Mesenchymal stem cell (in vitro differentiated cells and primary cell): ENCODE measurements around the gene ZNF367.

Experiments used
- DNase-seq: peaks from one replicate; pipeline ENCODE4 v3.0.0-alpha.2; 2013
- H2AFZ ChIP-seq: one replicate; pipeline ENCODE4 v1.6.1; 2013; ENCODE audit warnings: low read depth, mild to moderate bottlenecking, control low read depth, inconsistent platforms, low read length, moderate library complexity
- H2AK5ac ChIP-seq: 2 replicates; pipeline ENCODE4 v1.6.1; 2013; ENCODE audit warnings: low read length, moderate library complexity, mild to moderate bottlenecking, inconsistent platforms; ENCODE audit not compliant: severe bottlenecking
- H2BK120ac ChIP-seq: one replicate; pipeline ENCODE4 v1.6.1; 2013; ENCODE audit warnings: low read depth, mild to moderate bottlenecking, inconsistent platforms, low read length, moderate library complexity
- H2BK12ac ChIP-seq, 2 experiments: one replicate each; pipeline ENCODE4 v1.6.1; 2013; ENCODE audit warnings: inconsistent platforms in 2 of 2, low read length in 2 of 2, mild to moderate bottlenecking in 2 of 2, moderate library complexity in 2 of 2, control low read depth in 1 of 2
- H2BK15ac ChIP-seq: one replicate; pipeline ENCODE4 v1.6.1; 2013; ENCODE audit warnings: mild to moderate bottlenecking, low read depth, inconsistent platforms; ENCODE audit not compliant: poor library complexity, severe bottlenecking
- H2BK5ac ChIP-seq: 2 replicates; pipeline ENCODE4 v1.6.1; 2013; ENCODE audit warnings: low read depth, mild to moderate bottlenecking, low read length, control low read depth, inconsistent platforms; ENCODE audit not compliant: poor library complexity, severe bottlenecking
- H3K14ac ChIP-seq, 2 experiments: one replicate each; pipeline ENCODE4 v1.6.1; 2013; ENCODE audit warnings: inconsistent platforms in 2 of 2, low read length in 2 of 2, control low read depth in 1 of 2, mild to moderate bottlenecking in 1 of 2, moderate library complexity in 1 of 2
- H3K18ac ChIP-seq, 2 experiments: one replicate each; pipeline ENCODE4 v1.6.1; 2013; ENCODE audit warnings: inconsistent platforms in 2 of 2, low read length in 2 of 2, control low read depth in 1 of 2, low read depth in 1 of 2, mild to moderate bottlenecking in 1 of 2
- H3K23ac ChIP-seq, 2 experiments: one replicate each; pipeline ENCODE4 v1.6.1; 2013; ENCODE audit warnings: inconsistent platforms in 2 of 2, low read length in 2 of 2, mild to moderate bottlenecking in 2 of 2, moderate library complexity in 2 of 2, control low read depth in 1 of 2
- H3K27ac ChIP-seq: 2 replicates; pipeline ENCODE4 v1.5.1; 2013; ENCODE audit warnings: mild to moderate bottlenecking, moderate library complexity, low read length, control low read depth, inconsistent platforms; ENCODE audit not compliant: poor library complexity, severe bottlenecking
- H3K27me3 ChIP-seq, 2 experiments: 2 replicates each; pipeline versions ENCODE4 v1.6.1 to v1.7.0; 2013; ENCODE audit warnings: low read length in 2 of 2, mild to moderate bottlenecking in 2 of 2, moderate library complexity in 2 of 2, control low read depth in 1 of 2, inconsistent platforms in 1 of 2; ENCODE audit not compliant: control insufficient read depth in 1 of 2, insufficient read depth in 1 of 2
- H3K36me3 ChIP-seq, 2 experiments: 2 replicates each; pipeline versions ENCODE4 v1.6.1 to v1.7.0; 2013; ENCODE audit warnings: low read length in 2 of 2, control low read depth in 1 of 2, inconsistent platforms in 1 of 2, low read depth in 1 of 2, mild to moderate bottlenecking in 1 of 2; ENCODE audit not compliant: insufficient read depth in 2 of 2, control insufficient read depth in 1 of 2
- H3K4ac ChIP-seq, 2 experiments: one replicate each; pipeline ENCODE4 v1.6.1; 2013; ENCODE audit warnings: inconsistent platforms in 2 of 2, low read length in 2 of 2, mild to moderate bottlenecking in 2 of 2, moderate library complexity in 2 of 2, control low read depth in 1 of 2, low read depth in 1 of 2
- H3K4me1 ChIP-seq: 2 replicates; pipeline ENCODE4 v1.6.1; 2013; ENCODE audit warnings: low read depth, low read length, control low read depth; ENCODE audit not compliant: control insufficient read depth, insufficient read depth
- H3K4me2 ChIP-seq: 2 replicates; pipeline ENCODE4 v1.6.1; 2013; ENCODE audit warnings: low read length, mild to moderate bottlenecking, inconsistent platforms; ENCODE audit not compliant: poor library complexity, severe bottlenecking
- H3K4me3 ChIP-seq, 2 experiments: 2 replicates each; pipeline versions ENCODE4 v1.5.1 to v1.7.0; 2013; ENCODE audit warnings: low read length in 2 of 2, mild to moderate bottlenecking in 2 of 2, control low read depth in 1 of 2, low read depth in 1 of 2; ENCODE audit not compliant: insufficient read depth in 1 of 2
- H3K79me1 ChIP-seq: replicated peaks from 2 replicates; pipeline ENCODE4 v1.6.1; 2013; ENCODE audit warnings: mild to moderate bottlenecking, control low read depth, low read length, inconsistent platforms; ENCODE audit not compliant: poor library complexity, severe bottlenecking
- H3K9ac ChIP-seq: 2 replicates; pipeline ENCODE4 v1.7.0; 2013; ENCODE audit warnings: mild to moderate bottlenecking, low read length, moderate library complexity
- H3K9me3 ChIP-seq: 2 replicates; pipeline ENCODE4 v1.7.0; 2013; ENCODE audit warnings: mild to moderate bottlenecking, low read length; ENCODE audit not compliant: control insufficient read depth
- H4K8ac ChIP-seq: one replicate; pipeline ENCODE4 v1.6.1; 2013; ENCODE audit warnings: inconsistent platforms, mild to moderate bottlenecking, low read length, moderate library complexity
- H4K91ac ChIP-seq: one replicate; pipeline ENCODE4 v1.6.1; 2013; ENCODE audit warnings: mild to moderate bottlenecking, low read length, inconsistent platforms
- whole genome bisulfite sequencing: methylation state at CpG from one replicate; pipeline ENCODE4 v1.1.7; 2013; ENCODE audit warnings: mixed read lengths; 5-methylcytosine and 5-hydroxymethylcytosine counted together

ZNF367 gene

GRCh38 chr9:96442491-96442890 is 24.3 kb upstream of the ZNF367 start:
- H4K91ac ChIP-seq = no peak overlapping the region
- no peak overlapping the region for H3K18ac ChIP-seq
- DNase-seq = no peak
- H2BK120ac ChIP-seq = no peak overlapping the region
- no peak overlapping the region for H2BK12ac ChIP-seq
- H3K36me3 ChIP-seq = no peaks in the 10 kb centered on the region
- no peak overlapping the region for H3K14ac ChIP-seq
- no peak overlapping the region for H3K23ac ChIP-seq
- no peak overlapping the region for H2AFZ ChIP-seq
- H3K4me1 ChIP-seq = no peaks in the 10 kb centered on the region
- no peak overlapping the region for H4K8ac ChIP-seq
- no peak overlapping the region for H3K4ac ChIP-seq
- H2AK5ac ChIP-seq = no peak overlapping the region
- no peak overlapping the region for H3K9ac ChIP-seq
- no peak overlapping the region for H3K4me3 ChIP-seq
- H3K79me1 ChIP-seq = no peaks in the 10 kb centered on the region
- no peaks in the 10 kb centered on the region for H3K27me3 ChIP-seq
- H3K9me3 ChIP-seq = no peaks in the 10 kb centered on the region
- WGBS = 100% methylated on average over 3 of the region's 3 CpGs
- no peak overlapping the region for H2BK15ac ChIP-seq
- no peak overlapping the region for H2BK5ac ChIP-seq
- no peak overlapping the region for H3K27ac ChIP-seq
- H3K4me2 ChIP-seq = no peak overlapping the region

- Histone ChIP-seq H3K14ac (no peak overlapping the region), H3K23ac (no peak overlapping the region), H2BK5ac (no peak overlapping the region), H4K91ac (no peak overlapping the region), H3K79me1 (no peaks in the 10 kb centered on the region), H3K9me3 (no peaks in the 10 kb centered on the region), H2BK12ac (no peak overlapping the region), H2BK120ac (no peak overlapping the region), H3K4me1 (no peaks in the 10 kb centered on the region), H2AK5ac (no peak overlapping the region), H3K4me3 (no peak overlapping the region), H3K18ac (no peak overlapping the region), H3K4me2 (no peak overlapping the region), H3K27ac (no peak overlapping the region), H3K27me3 (no peaks in the 10 kb centered on the region), H3K9ac (no peak overlapping the region), H2AFZ (no peak overlapping the region), H3K36me3 (no peaks in the 10 kb centered on the region), H4K8ac (no peak overlapping the region), H2BK15ac (no peak overlapping the region), H3K4ac (no peak overlapping the region)
- DNase-seq = peak; percentile 24
- WGBS = 87% methylated on average over 5 of the region's 5 CpGs
These were observed 23.8 kb upstream of the ZNF367 start for GRCh38 chr9:96441798-96442445.

GRCh38 chr9:96440671-96441199 is 22.6 kb upstream of the ZNF367 start:
- Histone ChIP-seq H3K79me1 (no peaks in the 10 kb centered on the region), H2BK15ac (no peak overlapping the region), H3K27me3 (no peaks in the 10 kb centered on the region), H4K91ac (no peak overlapping the region), H3K27ac (no peak overlapping the region), H3K18ac (no peak overlapping the region), H2AFZ (no peak overlapping the region), H2BK5ac (no peak overlapping the region), H3K4me3 (no peak overlapping the region), H2AK5ac (no peak overlapping the region), H2BK120ac (no peak overlapping the region), H3K9me3 (no peaks in the 10 kb centered on the region), H3K9ac (no peak overlapping the region), H3K4ac (no peak overlapping the region), H3K4me2 (no peak overlapping the region), H3K23ac (no peak overlapping the region), H3K14ac (no peak overlapping the region), H2BK12ac (no peak overlapping the region), H3K4me1 (no peaks in the 10 kb centered on the region), H3K36me3 (no peaks in the 10 kb centered on the region), H4K8ac (no peak overlapping the region)
- WGBS = 89% methylated on average over 5 of the region's 5 CpGs
- DNase-seq = no peak

- Histone ChIP-seq H3K4me1 (no peaks in the 10 kb centered on the region), H2AFZ (no peak overlapping the region), H3K4ac (no peak overlapping the region), H3K36me3 (no peaks in the 10 kb centered on the region), H3K9ac (no peak overlapping the region), H2AK5ac (no peak overlapping the region), H3K4me3 (no peak overlapping the region), H4K8ac (no peak overlapping the region), H2BK15ac (no peak overlapping the region), H2BK120ac (no peak overlapping the region), H3K4me2 (no peak overlapping the region), H3K27me3 (no peaks in the 10 kb centered on the region), H3K23ac (no peak overlapping the region), H4K91ac (no peak overlapping the region), H3K27ac (no peak overlapping the region), H2BK5ac (no peak overlapping the region), H3K9me3 (no peaks in the 10 kb centered on the region), H3K14ac (no peak overlapping the region), H3K18ac (no peak overlapping the region), H3K79me1 (no peaks in the 10 kb centered on the region), H2BK12ac (no peak overlapping the region)
- no peak for DNase-seq
- 96% methylated on average over 7 of the region's 7 CpGs for WGBS
These were observed 19.3 kb upstream of the ZNF367 start for GRCh38 chr9:96437454-96437853.
